ENCODE measurements around the gene FBXO21.
"Not testable (repeated sequence)": the region's sequence is repeated elsewhere in the genome, so short reads cannot be mapped to it uniquely, and the experiment has no call there.

FBXO21 gene

DNA sequence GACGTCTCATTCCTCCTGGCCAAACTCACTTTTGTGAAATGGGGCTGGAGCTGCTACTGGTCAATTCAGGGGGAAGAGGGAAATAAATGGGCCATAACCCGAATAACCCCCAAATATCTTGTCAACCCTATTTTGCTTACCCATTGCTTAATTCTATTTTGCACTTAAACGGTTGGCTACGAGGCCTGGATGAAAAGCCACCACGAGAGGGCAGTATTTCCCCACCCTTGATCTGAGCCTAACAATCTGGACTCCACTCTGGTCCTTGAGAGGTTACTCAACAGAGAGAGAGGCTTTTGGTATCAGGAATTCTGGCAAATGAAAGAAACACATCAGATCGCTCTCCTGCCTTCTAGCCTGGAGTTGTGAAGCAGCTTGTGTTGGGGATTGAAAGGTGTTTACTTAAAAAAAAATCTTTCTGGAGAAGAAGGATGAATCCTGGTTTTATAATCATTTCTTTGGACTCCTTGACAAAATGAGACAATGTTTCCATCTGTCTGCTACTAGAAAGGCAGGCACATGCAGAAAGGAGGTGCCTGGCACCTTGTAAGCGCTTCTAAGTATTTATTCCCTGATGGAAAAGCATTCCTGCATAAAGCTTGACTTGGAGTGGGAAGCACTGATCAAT, 22.4 kb upstream of the FBXO21 start:
- H3K9me3 Mint-ChIP-seq: no peaks in the 10 kb centered on the region
- peak; percentile 41 for DNase-seq
- peak; percentile 78 to 83 for ATAC-seq (replicated peaks)
- no peak overlapping the region for H3K27ac Mint-ChIP-seq
- no peaks in the 10 kb centered on the region for H3K36me3 Mint-ChIP-seq
- no peaks in the 10 kb centered on the region for H3K4me1 Mint-ChIP-seq
- peaks cover 23 to 29% of the 10 kb centered on the region in 2 donors for H3K27me3 Mint-ChIP-seq
- H3K4me3 Mint-ChIP-seq: no peak overlapping the region

DNA sequence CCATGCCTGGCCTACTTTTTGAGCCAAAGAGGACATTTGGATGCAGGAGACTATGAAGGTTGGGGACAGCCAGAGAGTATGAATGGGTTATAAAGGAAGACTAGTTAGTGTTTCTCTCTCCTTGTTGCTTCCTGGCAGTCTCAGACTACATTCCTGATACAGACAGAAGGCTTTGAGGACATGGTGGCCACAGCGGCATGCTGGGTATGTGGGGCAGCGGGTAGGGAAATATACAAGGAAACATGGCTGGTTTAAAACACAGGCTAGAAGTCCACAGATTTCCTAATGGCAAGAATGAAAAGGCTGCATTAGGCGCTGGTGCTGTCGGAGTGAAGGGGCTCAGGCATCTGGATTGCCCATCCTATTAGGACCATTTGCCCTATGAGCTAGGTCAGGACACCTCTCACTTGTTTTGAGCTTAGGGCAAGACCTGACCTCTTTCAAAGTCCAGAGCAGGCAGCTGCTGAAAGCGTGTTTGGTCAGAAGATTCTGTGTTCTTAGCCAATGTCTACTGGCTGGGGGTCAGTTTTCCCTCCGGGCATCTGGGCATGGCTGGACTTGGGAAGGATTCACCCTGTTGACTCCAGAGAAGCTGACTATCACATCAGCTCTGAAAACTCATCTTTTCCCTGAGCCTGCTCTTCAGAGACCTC, 20.1 kb upstream of the FBXO21 start:
- Mint-ChIP-seq H3K27me3 (peaks cover 21 to 28% of the 10 kb centered on the region in 2 donors), H3K4me1 (no peaks in the 10 kb centered on the region), H3K9me3 (no peaks in the 10 kb centered on the region), H3K36me3 (no peaks in the 10 kb centered on the region), H3K4me3 (no peak overlapping the region), H3K27ac (no peak overlapping the region)
- DNase-seq (no peak), ATAC-seq (replicated peaks) (no peak)

GRCh38 chr12:117209626-117210025, 19.4 kb upstream of the FBXO21 start:
- no peak for ATAC-seq (replicated peaks)
- Mint-ChIP-seq H3K27ac (no peak overlapping the region), H3K27me3 (peaks cover 24 to 28% of the 10 kb centered on the region in 2 donors), H3K36me3 (no peaks in the 10 kb centered on the region), H3K4me1 (no peaks in the 10 kb centered on the region), H3K9me3 (no peaks in the 10 kb centered on the region), H3K4me3 (no peak overlapping the region)
- DNase-seq: no peak

DNA sequence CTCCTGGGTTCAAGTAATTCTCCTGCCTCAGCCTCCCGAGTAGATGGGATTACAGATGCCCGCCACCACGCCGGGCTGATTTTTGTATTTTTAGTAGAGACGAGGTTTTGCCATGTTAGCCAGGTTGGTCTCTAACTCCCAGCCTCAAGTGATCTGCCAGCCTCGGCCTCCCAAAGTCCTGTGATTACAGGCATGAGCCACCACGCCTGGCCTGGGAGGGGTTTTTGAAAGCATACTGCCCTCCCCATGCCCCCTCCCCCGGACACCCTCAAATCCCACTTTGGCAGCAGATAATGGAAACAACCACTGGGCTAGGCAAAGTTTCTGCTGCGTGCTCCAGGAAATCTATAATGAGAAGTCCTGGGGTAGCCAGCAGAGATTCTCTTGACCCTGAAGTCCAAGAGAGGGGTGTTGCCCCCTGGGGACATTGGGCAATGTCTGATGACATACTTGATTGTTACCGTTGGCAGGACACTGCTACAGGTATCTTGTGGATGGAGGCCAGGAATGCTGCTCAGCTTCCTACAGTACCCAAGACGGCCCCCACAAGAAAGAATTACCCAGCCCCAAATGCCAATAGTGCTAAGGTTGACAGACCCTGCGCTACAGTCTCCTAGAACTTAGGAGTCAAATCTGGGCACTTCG, 18.7 kb upstream of the FBXO21 start:
- H3K36me3 Mint-ChIP-seq: no peaks in the 10 kb centered on the region
- no peak for ATAC-seq (replicated peaks)
- H3K9me3 Mint-ChIP-seq: no peaks in the 10 kb centered on the region
- H3K27ac Mint-ChIP-seq: no peak overlapping the region
- peaks cover 24 to 28% of the 10 kb centered on the region in 2 donors for H3K27me3 Mint-ChIP-seq
- no peak overlapping the region for H3K4me3 Mint-ChIP-seq
- no peaks in the 10 kb centered on the region for H3K4me1 Mint-ChIP-seq
- DNase-seq: no peak

DNA sequence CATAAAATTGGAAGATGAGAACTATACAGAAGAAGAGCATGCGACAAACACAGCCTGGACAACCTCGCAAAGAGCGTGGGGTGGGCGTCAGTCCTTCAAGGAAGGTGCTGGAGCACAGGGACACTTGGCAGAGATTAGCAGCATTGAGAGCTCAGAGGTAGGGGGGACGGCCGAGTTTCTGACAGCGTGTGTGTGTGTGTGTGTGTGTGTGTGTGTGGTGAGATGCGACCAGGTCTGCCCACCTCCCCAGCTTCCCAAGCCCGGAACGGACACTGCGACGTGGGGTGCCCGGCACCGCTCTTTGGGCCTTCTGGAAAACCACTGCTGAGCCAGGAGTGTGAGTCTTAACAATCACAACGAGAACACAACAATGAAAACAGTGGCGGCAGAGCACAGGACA, 17.9 kb upstream of the FBXO21 start:
- ATAC-seq (replicated peaks) (no peak), DNase-seq (no peak)
- H3K27ac Mint-ChIP-seq: no peak overlapping the region
- H3K27me3 Mint-ChIP-seq: peaks cover 24 to 28% of the 10 kb centered on the region in 2 donors
- H3K36me3 Mint-ChIP-seq: no peaks in the 10 kb centered on the region
- no peak overlapping the region for H3K4me3 Mint-ChIP-seq
- no peaks in the 10 kb centered on the region for H3K4me1 Mint-ChIP-seq
- no peaks in the 10 kb centered on the region for H3K9me3 Mint-ChIP-seq

- H3K9me3 Mint-ChIP-seq: no peaks in the 10 kb centered on the region
- H3K4me3 Mint-ChIP-seq: no peak overlapping the region
- no peaks in the 10 kb centered on the region for H3K36me3 Mint-ChIP-seq
- no peaks in the 10 kb centered on the region for H3K4me1 Mint-ChIP-seq
- peaks cover 24 to 28% of the 10 kb centered on the region in 2 donors for H3K27me3 Mint-ChIP-seq
- DNase-seq (no peak), ATAC-seq (replicated peaks) (no peak)
- H3K27ac Mint-ChIP-seq: no peak overlapping the region
Measured at GRCh38 chr12:117207675-117208074, 17.4 kb upstream of the FBXO21 start.

- H3K9me3 Mint-ChIP-seq: no peaks in the 10 kb centered on the region
- no peak overlapping the region for H3K27ac Mint-ChIP-seq
- DNase-seq (no peak), ATAC-seq (replicated peaks) (no peak)
- peaks cover 25 to 42% of the 10 kb centered on the region in 2 donors for H3K27me3 Mint-ChIP-seq
- no peaks in the 10 kb centered on the region for H3K4me1 Mint-ChIP-seq
- no peak overlapping the region for H3K4me3 Mint-ChIP-seq
- H3K36me3 Mint-ChIP-seq: no peaks in the 10 kb centered on the region
Measured at GRCh38 chr12:117202556-117202955, 12.3 kb upstream of the FBXO21 start.

GRCh38 chr12:117202033-117202432, 11.8 kb upstream of the FBXO21 start:
- no peaks in the 10 kb centered on the region for H3K36me3 Mint-ChIP-seq
- DNase-seq (no peak), ATAC-seq (replicated peaks) (no peak)
- no peak overlapping the region for H3K27ac Mint-ChIP-seq
- H3K4me1 Mint-ChIP-seq: no peaks in the 10 kb centered on the region
- H3K4me3 Mint-ChIP-seq: no peak overlapping the region
- peaks cover 27 to 42% of the 10 kb centered on the region in 2 donors for H3K27me3 Mint-ChIP-seq
- no peaks in the 10 kb centered on the region for H3K9me3 Mint-ChIP-seq

GRCh38 chr12:117199956-117200744, 9.9 kb upstream of the FBXO21 start:
- H3K27me3 Mint-ChIP-seq: peaks cover 29 to 46% of the 10 kb centered on the region in 2 donors
- not testable (repeated sequence) for H3K4me1 Mint-ChIP-seq; DNase-seq; H3K36me3 Mint-ChIP-seq; H3K4me3 Mint-ChIP-seq; H3K27ac Mint-ChIP-seq; ATAC-seq (replicated peaks); H3K9me3 Mint-ChIP-seq

GRCh38 chr12:117196334-117196733, 6.1 kb upstream of the FBXO21 start:
- H3K36me3 Mint-ChIP-seq, H3K4me3 Mint-ChIP-seq, DNase-seq: not testable (repeated sequence)

GRCh38 chr12:117195027-117195426, 4.8 kb upstream of the FBXO21 start:
- H3K9me3 Mint-ChIP-seq; H3K4me3 Mint-ChIP-seq; H3K4me1 Mint-ChIP-seq; ATAC-seq (replicated peaks); H3K27ac Mint-ChIP-seq; DNase-seq; H3K36me3 Mint-ChIP-seq: not testable (repeated sequence)
- H3K27me3 Mint-ChIP-seq: peaks cover 19 to 33% of the 10 kb centered on the region in 2 donors

More at GRCh38 chr12:117196334-117196733, 6.1 kb upstream of the FBXO21 start:
- ATAC-seq (replicated peaks); H3K9me3 Mint-ChIP-seq; H3K27ac Mint-ChIP-seq; H3K4me1 Mint-ChIP-seq: not testable (repeated sequence)
- peaks cover 24 to 46% of the 10 kb centered on the region in 2 donors for H3K27me3 Mint-ChIP-seq

GRCh38 chr12:117193903-117194302, 3.6 kb upstream of the FBXO21 start:
- no peak overlapping the region for H3K4me3 Mint-ChIP-seq
- ATAC-seq (replicated peaks): no peak
- peaks cover 8 to 14% of the 10 kb centered on the region in 2 donors for H3K4me1 Mint-ChIP-seq
- H3K27ac Mint-ChIP-seq: no peak overlapping the region
- peaks cover 0 to 4% of the 10 kb centered on the region in 2 donors for H3K36me3 Mint-ChIP-seq
- H3K27me3 Mint-ChIP-seq: peaks cover 19 to 30% of the 10 kb centered on the region in 2 donors
- DNase-seq: no peak
- peaks cover 0 to 2% of the 10 kb centered on the region in 2 donors for H3K9me3 Mint-ChIP-seq

- not testable (repeated sequence) for H3K27ac Mint-ChIP-seq; H3K4me3 Mint-ChIP-seq; ATAC-seq (replicated peaks); H3K36me3 Mint-ChIP-seq; DNase-seq; H3K9me3 Mint-ChIP-seq
- Mint-ChIP-seq H3K4me1 (peaks cover 10 to 22% of the 10 kb centered on the region in 2 donors), H3K27me3 (peaks cover 12 to 22% of the 10 kb centered on the region in 2 donors)
Measured at GRCh38 chr12:117192581-117192980, 2.3 kb upstream of the FBXO21 start.

DNA sequence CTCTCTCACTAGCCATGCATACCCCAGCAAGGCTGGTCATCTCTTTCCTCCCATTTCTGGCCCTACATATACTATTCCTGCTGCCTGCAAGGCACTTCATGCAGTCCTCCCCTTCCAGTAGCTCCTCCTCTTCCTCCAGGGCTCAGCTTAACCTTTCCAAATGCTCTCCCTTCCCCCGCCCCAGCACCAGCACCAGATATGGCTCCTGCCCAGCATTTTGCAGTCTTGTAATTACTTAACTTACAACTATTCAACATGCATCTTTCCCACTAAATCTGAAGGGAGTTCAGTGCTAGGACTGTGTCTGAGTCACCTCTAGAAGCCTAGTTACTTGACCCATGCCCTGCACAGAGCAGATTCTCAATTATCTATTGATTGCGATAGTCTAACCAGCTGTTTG, 1.8 kb upstream of the FBXO21 start:
- ATAC-seq (replicated peaks) (no peak), DNase-seq (no peak)
- Mint-ChIP-seq H3K36me3 (peaks cover 4 to 9% of the 10 kb centered on the region in 2 donors), H3K27me3 (peaks cover 7 to 17% of the 10 kb centered on the region in 2 donors), H3K9me3 (peaks cover 0 to 2% of the 10 kb centered on the region in 2 donors), H3K4me1 (peaks cover 11 to 22% of the 10 kb centered on the region in 2 donors), H3K4me3 (no peak overlapping the region), H3K27ac (no peak overlapping the region)

Measured in stimulated activated naive B cell treated with anti-CD40 and anti-IgM and Interleukin-4, amounts not matched to agents 10 μg/mL and 1 μg/mL and 100 μg/mL, for 72 hours (primary cell).